CD8-positive, alpha-beta memory T cell (primary cell): ENCODE data around the gene UBE2L6. TPM values are rescaled to one million over a fixed set of nuclear protein-coding genes. Genes with fewer than 3 reads are reported as not detected.

Source experiments
- CTCF ChIA-PET: fragments of 350-600 bp; sonication (Branson Sonifier 250); formaldehyde crosslinking; loops from one replicate; lab custom pipeline; 2021; ENCODE audit warnings: antibody characterized with exemption; lab: Charles Lee
- POLR2A ChIA-PET: fragments of 350-600 bp; sonication (Branson Sonifier 250); formaldehyde crosslinking; loops from one replicate; lab custom pipeline; 2021; ENCODE audit warnings: antibody characterized with exemption; lab: Charles Lee
- DNase-seq, 5 donors: peaks; one replicate each; pipeline versions ENCODE4 v3.0.0 to v3.0.0-alpha.2; 2020 to 2022; ENCODE audit warnings: mixed read lengths in 1 of 5
- H3K27ac ChIP-seq: one replicate; pipeline ENCODE4 v1.7.0; 2013; ENCODE audit warnings: low read depth, mild to moderate bottlenecking, low read length, moderate library complexity
- H3K27me3 ChIP-seq: 2 replicates; pipeline ENCODE4 v1.7.0; 2013; ENCODE audit warnings: low read length, mild to moderate bottlenecking; ENCODE audit not compliant: insufficient read depth, poor library complexity, severe bottlenecking
- H3K36me3 ChIP-seq: 2 replicates; pipeline ENCODE4 v1.7.0; 2013; ENCODE audit warnings: mild to moderate bottlenecking, low read length, moderate library complexity; ENCODE audit not compliant: insufficient read depth
- H3K4me1 ChIP-seq: 2 replicates; pipeline ENCODE4 v1.7.0; 2013; ENCODE audit warnings: mild to moderate bottlenecking, low read length, moderate library complexity; ENCODE audit not compliant: insufficient read depth
- H3K4me3 ChIP-seq: 2 replicates; pipeline ENCODE4 v1.7.0; 2013; ENCODE audit warnings: mild to moderate bottlenecking, low read length
- H3K9me3 ChIP-seq: 2 replicates; pipeline ENCODE4 v1.7.0; 2013; ENCODE audit warnings: mild to moderate bottlenecking, low read length
- H3K27ac Mint-ChIP-seq, 8 donors: one replicate each; pipeline ENCODE4 v1.8.0; 2020 to 2021; ENCODE audit warnings: mixed read lengths in 8 of 8, mild to moderate bottlenecking in 6 of 8, inconsistent platforms in 3 of 8, moderate library complexity in 3 of 8
- H3K27me3 Mint-ChIP-seq, 2 donors: one replicate each; pipeline ENCODE4 v1.8.0; 2020 to 2021; ENCODE audit warnings: mixed read lengths in 2 of 2, mild to moderate bottlenecking in 1 of 2, moderate library complexity in 1 of 2
- H3K36me3 Mint-ChIP-seq, 3 donors: one replicate each; pipeline ENCODE4 v1.8.0; 2020 to 2021; ENCODE audit warnings: mixed read lengths in 3 of 3, inconsistent platforms in 1 of 3, mild to moderate bottlenecking in 1 of 3
- H3K4me1 Mint-ChIP-seq, 3 donors: one replicate each; pipeline ENCODE4 v1.8.0; 2020 to 2021; ENCODE audit warnings: mixed read lengths in 3 of 3, inconsistent platforms in 1 of 3, mild to moderate bottlenecking in 1 of 3
- H3K4me3 Mint-ChIP-seq, 7 donors: one replicate each; pipeline ENCODE4 v1.8.0; 2020 to 2021; ENCODE audit warnings: mixed read lengths in 7 of 7, mild to moderate bottlenecking in 6 of 7, moderate library complexity in 4 of 7, inconsistent platforms in 2 of 7
- H3K9me3 Mint-ChIP-seq, 5 donors: one replicate each; pipeline ENCODE4 v1.8.0; 2020 to 2022; ENCODE audit warnings: mixed read lengths in 5 of 5, mild to moderate bottlenecking in 3 of 5, moderate library complexity in 2 of 5, inconsistent platforms in 1 of 5
- polyA plus RNA-seq: library from polyadenylated mRNA; unstranded; fragments of 300-500 nt; fragmentation: Illumina TruSeq; gene quantifications from one replicate; pipeline ENCODE4 v1.2.3, GENCODE V29; 2021
- total RNA-seq, 2 experiments: library from RNA; stranded (reverse); gene quantifications; one replicate each; pipeline ENCODE4 v1.2.3, GENCODE V29; 2021

UBE2L6 gene
- total and polyA plus RNA-seq, 3 experiments from 2014 or later: 74.9 to 286 (median 79.2) TPM

DNA sequence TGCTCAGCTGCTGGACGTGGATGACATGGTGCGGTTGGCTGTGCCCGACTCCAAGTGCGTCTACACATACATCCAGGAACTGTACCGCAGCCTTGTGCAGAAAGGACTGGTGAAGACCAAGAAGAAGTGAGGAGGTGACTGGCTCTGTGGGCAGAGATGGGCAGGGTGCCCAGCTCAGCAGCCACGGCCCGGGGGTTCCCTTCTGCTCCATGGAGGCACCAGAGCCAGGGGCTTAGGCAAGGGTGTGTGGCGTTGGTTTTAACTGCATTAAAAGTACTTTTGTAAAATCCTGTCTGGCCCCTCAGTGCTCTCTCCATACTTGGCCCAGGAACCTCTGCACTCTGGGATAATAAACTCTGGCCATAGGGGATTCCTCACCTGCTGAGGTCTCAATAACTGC lies 17.5 kb downstream of the UBE2L6 start:
- POLR2A ChIA-PET: no interaction called here
- H3K9me3 Mint-ChIP-seq: no peaks in the 10 kb centered on the region
- peaks cover 9 to 18% (median 10%) of the 10 kb centered on the region in 3 donors for H3K4me1 Mint-ChIP-seq
- Histone ChIP-seq H3K27me3 (no peaks in the 10 kb centered on the region), H3K4me1 (no peaks in the 10 kb centered on the region), H3K4me3 (no peak overlapping the region), H3K9me3 (no peaks in the 10 kb centered on the region), H3K27ac (no peak overlapping the region), H3K36me3 (peaks cover 51% of the 10 kb centered on the region)
- no peak for DNase-seq
- no peak overlapping the region for H3K4me3 Mint-ChIP-seq
- CTCF ChIA-PET: interaction anchor here (1.2 to 2.9 kb wide), 2 partner anchors 18 to 23 kb away, joined by 5 to 10 read pairs; partner anchors contain the start of gene UBE2L6
- H3K27ac Mint-ChIP-seq: peak overlapping the region in 6 of 8 donors; percentile 14 to 76 (median 45)
- no peaks in the 10 kb centered on the region for H3K27me3 Mint-ChIP-seq
- peaks cover 0 to 71% (median 16%) of the 10 kb centered on the region in 3 donors for H3K36me3 Mint-ChIP-seq

- POLR2A ChIA-PET: no interaction called here
Observed at GRCh38 chr11:57547854-57548377, 19.6 kb downstream of the UBE2L6 start.

DNA sequence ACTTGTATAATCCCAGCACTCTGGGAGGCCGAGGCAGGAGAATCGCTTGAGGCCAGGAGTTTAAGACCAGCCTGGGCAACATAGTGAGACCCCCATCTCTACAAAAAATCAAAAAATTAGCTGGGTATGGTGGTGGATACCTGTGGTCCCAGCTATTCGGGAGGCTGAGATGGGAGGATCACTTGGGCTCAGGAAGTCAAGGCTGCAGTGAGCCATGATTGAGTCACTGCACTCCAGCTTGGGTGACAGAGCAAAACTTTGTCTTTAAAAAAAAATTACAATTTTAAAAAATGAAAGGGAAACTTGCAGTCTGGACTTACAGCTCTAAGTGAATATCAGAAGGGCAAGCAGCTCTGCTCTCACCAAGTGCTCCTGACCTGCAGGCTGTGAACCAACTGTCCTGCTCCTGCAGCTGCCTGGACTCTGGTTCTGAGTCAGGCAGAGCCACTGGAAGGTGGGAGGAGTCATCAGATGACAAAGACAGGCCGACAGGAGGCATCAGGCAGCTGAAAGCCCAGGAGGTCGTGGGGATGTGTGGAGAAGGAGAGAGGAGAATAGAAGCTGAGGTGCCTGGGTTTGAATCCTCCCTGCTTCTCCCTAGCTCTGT lies 20.5 kb downstream of the UBE2L6 start:
- H3K27me3 ChIP-seq: no peaks in the 10 kb centered on the region
- H3K4me1 ChIP-seq: no peaks in the 10 kb centered on the region
- Mint-ChIP-seq H3K4me1 (peaks cover 7 to 18% (median 9%) of the 10 kb centered on the region in 3 donors), H3K27ac (peak overlapping the region; percentile 46 to 93 (median 84)), H3K36me3 (peaks cover 0 to 43% (median 10%) of the 10 kb centered on the region in 3 donors), H3K27me3 (no peaks in the 10 kb centered on the region), H3K4me3 (peak overlapping the region in 2 of 7 donors; percentile 34 to 73), H3K9me3 (no peaks in the 10 kb centered on the region)
- DNase-seq: no peak
- no peaks in the 10 kb centered on the region for H3K9me3 ChIP-seq
- CTCF ChIA-PET: interaction anchor here (1.0 to 2.7 kb wide), 5 partner anchors 20 to 254 kb away, joined by 3 to 9 read pairs (median 3); partner anchors contain the start of gene UBE2L6
- peaks cover 23% of the 10 kb centered on the region for H3K36me3 ChIP-seq
- POLR2A ChIA-PET: no interaction called here
- H3K27ac ChIP-seq: peak overlapping the region; percentile 2
- no peak overlapping the region for H3K4me3 ChIP-seq

More at GRCh38 chr11:57547854-57548377, 19.6 kb downstream of the UBE2L6 start:
- Mint-ChIP-seq H3K4me1 (peaks cover 7 to 18% (median 9%) of the 10 kb centered on the region in 3 donors), H3K27me3 (no peaks in the 10 kb centered on the region), H3K27ac (peak overlapping the region; percentile 46 to 90 (median 84)), H3K36me3 (peaks cover 0 to 50% (median 10%) of the 10 kb centered on the region in 3 donors), H3K4me3 (peak overlapping the region in 3 of 7 donors; percentile 15 to 61 (median 34)), H3K9me3 (no peaks in the 10 kb centered on the region)
- Histone ChIP-seq H3K27ac (no peak overlapping the region), H3K4me3 (no peak overlapping the region), H3K4me1 (no peaks in the 10 kb centered on the region), H3K9me3 (no peaks in the 10 kb centered on the region), H3K27me3 (no peaks in the 10 kb centered on the region), H3K36me3 (peaks cover 30% of the 10 kb centered on the region)
- peak in 2 of 5 donors; percentile 7 to 72 for DNase-seq
- CTCF ChIA-PET: interaction anchor here (0.7 to 2.7 kb wide), 5 partner anchors 19 to 96 kb away, joined by 3 to 9 read pairs (median 3); partner anchors contain the start of gene UBE2L6

GRCh38 chr11:57546451-57546850 lies 21.0 kb downstream of the UBE2L6 start:
- ChIA-PET POLR2A (no interaction called here), CTCF (interaction anchor here (1.0 to 2.7 kb wide), 4 partner anchors 19 to 254 kb away, joined by 3 to 9 read pairs (median 4); partner anchors contain the start of gene UBE2L6)
- H3K27ac Mint-ChIP-seq: peak overlapping the region in 4 of 8 donors; percentile 23 to 83 (median 75)
- no peaks in the 10 kb centered on the region for H3K27me3 Mint-ChIP-seq
- peaks cover 17% of the 10 kb centered on the region for H3K36me3 ChIP-seq
- H3K27me3 ChIP-seq: no peaks in the 10 kb centered on the region
- no peaks in the 10 kb centered on the region for H3K9me3 ChIP-seq
- peaks cover 0 to 37% (median 8%) of the 10 kb centered on the region in 3 donors for H3K36me3 Mint-ChIP-seq
- no peak for DNase-seq
- no peak overlapping the region for H3K4me3 ChIP-seq
- no peaks in the 10 kb centered on the region for H3K4me1 ChIP-seq
- no peak overlapping the region for H3K4me3 Mint-ChIP-seq
- H3K4me1 Mint-ChIP-seq: peaks cover 7 to 18% (median 9%) of the 10 kb centered on the region in 3 donors
- no peaks in the 10 kb centered on the region for H3K9me3 Mint-ChIP-seq
- no peak overlapping the region for H3K27ac ChIP-seq

GRCh38 chr11:57545883-57546282 lies 21.6 kb downstream of the UBE2L6 start:
- Mint-ChIP-seq H3K27me3 (no peaks in the 10 kb centered on the region), H3K9me3 (no peaks in the 10 kb centered on the region), H3K27ac (no peak overlapping the region), H3K4me1 (peaks cover 7 to 18% (median 9%) of the 10 kb centered on the region in 3 donors), H3K4me3 (no peak overlapping the region), H3K36me3 (peaks cover 0 to 34% (median 8%) of the 10 kb centered on the region in 3 donors)
- no peaks in the 10 kb centered on the region for H3K4me1 ChIP-seq
- ChIA-PET POLR2A (no interaction called here), CTCF (interaction anchor here (1.0 to 1.6 kb wide), 4 partner anchors 19 to 255 kb away, joined by 3 to 6 read pairs (median 3); no protein-coding TSS in a partner anchor)
- no peaks in the 10 kb centered on the region for H3K9me3 ChIP-seq
- no peak overlapping the region for H3K27ac ChIP-seq
- H3K36me3 ChIP-seq: peaks cover 15% of the 10 kb centered on the region
- DNase-seq: no peak
- H3K4me3 ChIP-seq: no peak overlapping the region
- no peaks in the 10 kb centered on the region for H3K27me3 ChIP-seq

GRCh38 chr11:57544566-57544965 lies 22.9 kb downstream of the UBE2L6 start:
- no peak overlapping the region for H3K27ac Mint-ChIP-seq
- POLR2A ChIA-PET: no interaction called here

DNA sequence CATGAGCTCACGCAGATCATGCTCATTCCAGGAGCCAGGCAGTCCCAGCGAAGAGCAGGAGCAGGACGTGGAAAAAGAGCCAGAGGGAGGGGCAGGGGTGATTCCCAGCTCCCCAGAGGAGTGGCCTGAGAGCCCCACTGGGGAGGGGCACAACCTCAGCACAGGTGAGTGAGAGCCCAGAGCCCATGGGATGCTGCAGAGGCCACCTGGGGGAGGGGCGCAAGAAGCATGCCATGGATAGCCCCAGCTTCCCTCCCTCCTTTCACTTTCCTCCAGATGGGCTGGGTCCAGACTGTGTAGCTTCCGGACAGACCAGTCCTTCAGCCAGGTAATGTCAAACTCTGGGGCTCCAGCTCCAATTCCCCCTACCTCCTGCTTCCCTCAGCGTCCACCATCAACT lies 23.9 kb downstream of the UBE2L6 start:
- DNase-seq: no peak
- Mint-ChIP-seq H3K27me3 (no peaks in the 10 kb centered on the region), H3K4me1 (peaks cover 7 to 16% (median 9%) of the 10 kb centered on the region in 3 donors), H3K4me3 (no peak overlapping the region), H3K27ac (peak overlapping the region in 1 of 8 donors; percentile 17), H3K9me3 (no peaks in the 10 kb centered on the region), H3K36me3 (peaks cover 0 to 15% (median 5%) of the 10 kb centered on the region in 3 donors)
- Histone ChIP-seq H3K36me3 (no peaks in the 10 kb centered on the region), H3K4me1 (no peaks in the 10 kb centered on the region), H3K27ac (no peak overlapping the region), H3K4me3 (no peak overlapping the region), H3K9me3 (no peaks in the 10 kb centered on the region), H3K27me3 (no peaks in the 10 kb centered on the region)
- ChIA-PET CTCF (interaction anchor here (0.7 to 1.6 kb wide), 2 partner anchors 50 to 86 kb away, joined by 3 to 5 read pairs; no protein-coding TSS in a partner anchor), POLR2A (no interaction called here)

More at GRCh38 chr11:57544566-57544965, 22.9 kb downstream of the UBE2L6 start:
- Histone ChIP-seq H3K9me3 (no peaks in the 10 kb centered on the region), H3K4me1 (no peaks in the 10 kb centered on the region), H3K4me3 (no peak overlapping the region), H3K27me3 (no peaks in the 10 kb centered on the region), H3K36me3 (peaks cover 2% of the 10 kb centered on the region), H3K27ac (no peak overlapping the region)
- H3K27me3 Mint-ChIP-seq: no peaks in the 10 kb centered on the region
- no peaks in the 10 kb centered on the region for H3K9me3 Mint-ChIP-seq
- H3K4me1 Mint-ChIP-seq: peaks cover 7 to 18% (median 9%) of the 10 kb centered on the region in 3 donors
- no peak overlapping the region for H3K4me3 Mint-ChIP-seq
- no peak for DNase-seq
- peaks cover 0 to 21% (median 5%) of the 10 kb centered on the region in 3 donors for H3K36me3 Mint-ChIP-seq
- CTCF ChIA-PET: interaction anchor here (1.5 to 1.6 kb wide), 3 partner anchors 85 to 100 kb away, joined by 3 to 5 read pairs (median 5); no protein-coding TSS in a partner anchor
